H54 (cell line): Measurements from ENCODE around the gene CNNM3.
"Not testable (repeated sequence)": the region's sequence is repeated elsewhere in the genome, so short reads cannot be mapped to it uniquely, and the experiment has no call there.

Source experiments
- DNase-seq: peaks from one replicate; pipeline ENCODE4 v3.0.0; 2011; ENCODE audit warnings: low spot score, mixed read lengths; ENCODE audit not compliant: insufficient read length
- FAIRE-seq: peaks from 3 replicates; lab custom pipeline; 2011; peaks lifted over from hg19 to GRCh38; lab: Jason Lieb, UNC
- POLR2A ChIP-seq: IDR thresholded peaks from 2 replicates; pipeline ENCODE4 v1.6.1; 2011; ENCODE audit warnings: low read depth, mild to moderate bottlenecking, low read length

The CNNM3 gene

GRCh38 chr2:96852667-96853066 is 36.6 kb downstream of the CNNM3 start:
- DNase-seq, result no peak
- TF ChIP-seq POLR2A, result no peak
- no peak for FAIRE-seq

DNA sequence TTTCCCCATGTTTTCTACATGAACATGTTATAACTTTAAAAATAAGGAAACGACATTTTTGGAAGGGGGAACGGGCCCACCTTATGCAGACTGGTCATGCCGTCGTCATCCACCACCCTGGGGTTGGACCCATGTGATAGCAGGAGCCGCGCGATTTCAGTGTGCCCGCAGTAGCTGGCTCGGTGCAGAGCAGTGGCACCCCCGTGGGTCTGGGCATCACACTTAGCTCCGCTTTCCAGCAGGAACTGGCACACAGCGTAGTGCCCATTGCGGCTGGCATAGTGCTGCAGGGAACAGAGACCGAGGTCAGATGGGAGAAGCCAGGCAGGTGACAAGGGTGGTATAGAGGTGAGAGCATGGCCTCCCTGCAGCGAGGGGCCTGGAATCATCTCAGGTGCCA is 37.3 kb downstream of the CNNM3 start:
- FAIRE-seq (no peak), DNase-seq (no peak)
- no peak for TF ChIP-seq POLR2A

DNA sequence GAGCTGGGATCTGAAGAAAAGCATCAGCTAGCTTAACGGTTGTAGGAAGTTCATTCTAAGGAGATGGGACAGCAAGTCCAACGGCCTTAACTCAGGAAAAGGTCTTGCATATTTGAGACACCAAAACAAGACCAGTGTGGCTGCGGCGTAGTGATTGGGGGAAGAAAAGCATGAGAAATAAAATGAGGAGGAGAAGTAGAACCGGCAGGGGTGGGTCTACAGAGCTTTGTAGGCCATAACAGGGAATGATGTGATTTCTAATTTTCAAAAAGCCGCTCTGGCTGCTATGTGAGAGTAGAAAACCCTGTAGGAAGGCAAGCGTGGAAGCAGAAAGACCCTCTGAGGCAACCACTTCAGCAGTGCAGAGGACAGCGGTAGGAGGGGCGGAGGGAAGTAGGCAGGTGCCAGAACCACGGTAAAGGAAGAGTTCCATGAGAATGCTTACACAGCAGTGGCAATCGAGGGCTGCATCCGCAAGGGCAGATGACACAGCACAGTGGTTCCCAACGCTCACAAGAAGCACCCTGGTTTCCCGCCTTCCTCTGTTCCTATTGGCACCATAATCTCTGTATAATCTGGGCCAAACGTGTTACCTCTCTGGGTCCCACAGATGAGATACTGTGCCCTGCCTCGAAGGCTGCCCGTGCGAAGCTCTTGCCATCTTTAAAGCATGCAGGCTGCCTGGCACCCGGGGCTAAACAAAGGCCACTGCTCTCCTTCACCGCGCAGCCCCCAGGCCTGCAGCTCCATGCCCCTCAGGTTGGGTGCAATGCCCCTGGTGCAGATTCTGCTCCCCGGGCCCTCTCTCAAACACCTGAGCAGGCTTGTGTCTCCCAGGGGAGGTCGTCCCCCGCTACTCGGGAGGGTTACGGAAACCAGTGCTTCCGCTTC is 41.0 kb downstream of the CNNM3 start:
- FAIRE-seq (no peak), DNase-seq (no peak)
- TF ChIP-seq POLR2A, result no peak

DNA sequence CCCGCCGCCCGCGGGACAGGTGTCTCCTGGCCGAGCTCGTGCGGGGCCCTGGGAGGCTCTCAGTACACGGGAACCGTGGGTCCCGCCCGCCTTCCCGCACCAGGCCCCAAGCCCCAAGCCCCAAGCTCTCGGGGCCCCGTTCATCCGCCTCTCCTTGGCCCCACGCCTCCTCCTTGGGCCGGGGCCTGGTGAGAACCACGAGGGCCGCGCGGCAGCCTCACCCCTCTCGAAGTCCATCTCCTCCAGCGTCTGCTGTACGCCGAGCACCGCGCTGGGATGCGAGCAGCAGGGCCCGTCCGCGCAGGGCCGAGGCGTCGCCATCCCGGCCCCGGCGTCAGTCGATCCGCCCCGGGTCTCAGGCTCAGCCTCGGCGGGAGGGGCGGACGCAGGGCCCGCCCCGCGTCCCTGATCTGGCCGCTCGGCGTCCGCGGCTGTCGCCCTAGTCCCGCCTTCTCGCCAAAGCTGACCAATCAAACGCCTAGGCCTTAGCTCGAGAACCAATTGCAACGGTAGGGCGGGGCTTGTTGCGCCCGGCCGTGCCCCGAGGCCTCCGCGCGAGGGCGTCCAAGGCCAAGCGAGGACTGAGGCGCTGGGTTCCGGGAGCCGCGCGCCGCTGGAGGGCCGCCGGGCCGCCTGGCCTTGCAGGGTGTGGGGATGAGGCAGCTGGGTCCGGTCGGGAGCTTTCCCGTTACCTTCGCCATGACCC is 41.8 kb downstream of the CNNM3 start, which contains the start of gene ANKRD39:
Gene ANKRD39, minus strand, starts transcription at position 350 of the 706 bp plus-strand sequence. Its CDS starts 29 bp downstream, at position 321.
- FAIRE-seq, result peak; percentile 43
- TF ChIP-seq POLR2A, result peak; percentile 99
- peak; percentile 98 for DNase-seq

DNA sequence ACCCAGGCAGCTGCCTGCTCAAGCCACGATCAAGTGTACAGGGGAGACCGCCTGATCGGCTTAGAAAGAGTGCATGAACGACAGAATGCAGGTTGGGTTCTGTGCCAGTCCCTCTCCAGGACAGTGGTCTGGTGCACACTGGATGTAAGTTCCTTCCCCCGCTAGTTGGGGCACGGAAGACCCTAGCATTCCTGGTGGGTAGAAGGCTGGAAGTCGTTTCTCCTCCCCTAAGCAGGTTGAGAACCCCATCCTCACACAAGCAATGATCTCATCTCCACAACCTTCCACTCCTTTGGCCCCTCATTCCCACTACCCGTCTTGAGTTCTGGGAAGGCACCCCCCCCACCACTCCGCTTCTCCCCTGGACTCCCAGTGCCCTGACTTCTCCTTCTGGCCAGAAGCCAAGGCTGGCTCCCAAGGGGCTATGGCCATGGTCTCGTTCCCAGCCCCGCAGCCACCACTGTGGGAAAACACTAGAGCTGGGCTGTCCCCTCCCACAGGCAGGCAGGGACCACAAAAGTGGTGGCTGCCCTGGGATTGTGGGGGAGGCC is 43.1 kb downstream of the CNNM3 start:
- DNase-seq (no peak), FAIRE-seq (no peak)
- TF ChIP-seq POLR2A, result no peak

DNA sequence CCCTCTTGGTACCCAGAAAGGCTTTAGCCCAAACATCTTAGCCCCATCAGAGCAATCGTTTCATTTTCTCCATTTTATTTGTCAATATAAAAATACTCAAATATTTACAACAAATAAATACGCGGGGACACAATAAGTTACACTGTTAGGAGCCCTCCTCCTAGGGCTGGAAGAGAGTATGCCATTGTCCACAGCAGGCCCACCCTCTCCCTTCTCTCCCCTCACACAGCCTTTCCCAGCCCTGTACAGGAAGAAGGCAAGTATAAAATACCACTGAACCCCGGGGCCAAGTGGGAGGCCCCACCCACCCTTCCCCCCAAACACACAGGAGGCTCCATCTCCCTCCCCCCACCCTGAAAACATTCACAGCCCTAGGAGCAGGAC is 43.6 kb downstream of the CNNM3 start:
- DNase-seq (no peak), FAIRE-seq (no peak)
- no peak for TF ChIP-seq POLR2A

DNA sequence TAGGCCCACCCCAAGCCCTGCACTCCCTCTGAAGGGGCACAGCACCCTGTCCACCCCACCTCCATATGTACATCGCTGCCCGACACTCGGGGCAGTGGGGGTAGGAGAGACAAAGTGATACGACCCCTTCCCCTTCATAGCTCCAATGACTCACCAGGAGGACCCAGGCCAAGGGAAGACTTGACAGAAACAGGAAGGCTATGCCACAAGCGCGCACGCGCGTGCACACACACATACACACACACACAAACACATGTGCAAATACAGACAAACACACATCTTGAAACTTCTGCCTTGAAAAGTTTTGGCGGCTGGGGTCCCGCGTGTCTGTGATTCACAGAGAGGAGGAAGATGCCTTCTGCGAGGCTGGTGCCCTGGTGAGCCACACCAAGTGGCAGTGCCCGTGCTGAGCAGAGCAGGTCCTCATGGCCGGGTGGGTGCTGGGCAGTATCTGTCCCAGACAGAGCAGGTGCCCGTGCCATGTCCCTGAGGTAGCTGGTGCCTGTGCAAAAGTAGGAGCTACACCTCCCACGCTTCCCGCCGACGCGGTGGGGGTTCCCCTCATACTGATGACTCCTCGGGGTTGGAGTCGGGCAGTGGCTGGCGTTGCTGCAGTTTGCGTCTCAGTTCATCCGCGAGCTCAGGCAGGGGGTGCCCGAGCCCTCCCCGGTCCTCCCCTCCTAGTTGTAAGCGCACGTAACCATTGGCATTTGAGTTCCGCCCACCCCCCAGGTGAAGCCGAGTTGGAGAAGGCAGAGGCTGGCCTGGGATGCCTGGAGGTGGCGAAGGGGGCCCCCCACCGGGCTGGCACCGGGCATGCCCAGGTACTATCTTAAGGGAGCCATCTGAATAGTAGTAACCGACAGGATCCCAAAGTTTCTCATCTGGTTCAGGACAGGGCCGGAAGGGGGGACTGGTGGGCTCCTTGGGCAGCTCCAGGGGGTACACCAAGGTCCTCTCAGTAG is 44.3 kb downstream of the CNNM3 start:
- FAIRE-seq, result no peak
- no peak for TF ChIP-seq POLR2A
- DNase-seq, result no peak

- DNase-seq (no peak), FAIRE-seq (no peak)
- TF ChIP-seq POLR2A, result no peak
These were observed 45.0 kb downstream of the CNNM3 start for GRCh38 chr2:96861074-96861473.

GRCh38 chr2:96863056-96863455 is 47.0 kb downstream of the CNNM3 start:
- FAIRE-seq, DNase-seq: not testable (repeated sequence)

GRCh38 chr2:96863575-96864342 is 47.7 kb downstream of the CNNM3 start:
- no peak for TF ChIP-seq POLR2A
- no peak for FAIRE-seq
- no peak for DNase-seq

DNA sequence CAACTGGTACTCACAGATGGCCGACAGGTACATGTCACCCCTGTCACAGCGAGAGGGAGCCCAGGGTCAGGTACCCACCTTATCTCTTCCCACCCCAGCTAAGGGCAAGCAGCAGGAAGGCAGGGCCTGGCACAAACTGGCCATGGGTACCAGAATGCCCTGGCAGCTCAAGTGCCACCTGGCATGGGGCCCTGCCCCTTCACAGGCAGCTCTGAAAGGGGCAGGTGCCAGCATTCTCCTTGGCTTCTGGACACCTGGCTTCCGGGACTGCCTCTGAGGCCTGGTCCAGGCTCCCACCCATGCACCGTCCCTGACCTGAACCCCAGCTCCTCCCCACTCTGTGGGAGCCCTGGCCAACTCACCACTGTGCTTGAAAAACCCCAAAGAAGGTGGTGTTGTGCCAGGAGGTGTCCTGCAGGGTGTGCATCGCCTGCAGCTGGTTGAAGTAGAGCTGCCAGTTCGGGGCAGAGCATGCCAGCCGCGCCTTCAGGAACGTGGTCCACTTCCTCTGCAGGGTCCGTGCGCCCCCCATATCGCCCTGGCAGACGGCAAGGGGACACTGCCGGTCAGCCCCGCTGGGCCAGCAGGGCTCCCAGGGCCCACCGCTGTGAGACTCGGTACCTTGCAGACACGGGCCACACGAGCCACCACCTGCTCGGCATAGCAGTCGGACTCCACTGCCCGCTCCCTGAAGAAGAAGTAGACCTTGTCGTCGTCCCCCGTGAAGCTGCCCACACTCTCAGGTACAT is 48.4 kb downstream of the CNNM3 start:
- no peak for TF ChIP-seq POLR2A
- DNase-seq (no peak), FAIRE-seq (no peak)

DNA sequence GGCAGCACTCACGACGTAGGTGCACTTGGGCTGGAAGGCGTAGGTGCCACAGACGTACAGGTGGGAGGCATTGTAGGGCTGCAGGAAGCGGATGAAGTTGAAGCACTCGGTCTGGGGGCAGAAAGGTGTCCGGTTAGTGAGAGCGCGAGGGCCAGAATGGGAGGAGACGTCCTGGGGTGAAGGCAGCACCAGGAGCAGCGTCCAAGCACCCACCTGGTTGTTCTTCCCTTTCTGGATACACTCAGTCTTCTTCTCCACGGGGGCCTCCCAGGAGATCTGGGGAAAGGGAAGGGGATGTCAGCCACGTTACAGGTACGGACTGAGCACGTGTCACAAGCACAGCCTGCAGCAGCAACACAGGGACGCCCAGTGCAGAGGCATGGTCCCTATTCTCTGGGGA is 49.6 kb downstream of the CNNM3 start:
- FAIRE-seq (no peak), DNase-seq (no peak)
- no peak for TF ChIP-seq POLR2A

- no peak for DNase-seq
- no peak for FAIRE-seq
- TF ChIP-seq POLR2A, result no peak
These were observed 50.1 kb downstream of the CNNM3 start for GRCh38 chr2:96866149-96866548.
